ENCODE measurements around the gene AVEN.
"Not testable (repeated sequence)": the region's sequence is repeated elsewhere in the genome, so short reads cannot be mapped to it uniquely, and the experiment has no call there.

AVEN gene

DNA sequence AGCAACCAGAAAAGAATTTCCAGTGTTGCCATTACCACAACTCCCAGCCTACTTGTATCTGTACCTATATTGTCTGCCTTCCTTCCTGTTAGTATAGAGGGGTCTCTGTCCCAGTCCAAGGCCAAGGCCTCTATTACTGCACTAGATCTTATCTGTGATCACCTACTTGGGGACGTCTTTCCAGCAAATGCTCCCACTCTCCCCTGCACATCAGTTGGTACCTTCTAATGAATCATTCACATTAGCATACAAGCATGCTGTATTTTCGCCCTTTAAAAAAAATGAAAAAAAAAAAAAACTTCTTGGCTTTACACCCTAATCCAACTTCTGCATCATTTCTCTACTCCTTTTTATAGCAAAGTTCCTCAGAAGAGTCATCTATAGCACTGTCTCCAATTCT lies 4.8 kb upstream of the AVEN start:
- no peak for DNase-seq

GRCh38 chr15:34043391-34043790 lies 4.4 kb upstream of the AVEN start:
- no peak for DNase-seq

- no peak for DNase-seq
These were observed 748 bp upstream of the AVEN start for GRCh38 chr15:34039790-34040113.

DNA sequence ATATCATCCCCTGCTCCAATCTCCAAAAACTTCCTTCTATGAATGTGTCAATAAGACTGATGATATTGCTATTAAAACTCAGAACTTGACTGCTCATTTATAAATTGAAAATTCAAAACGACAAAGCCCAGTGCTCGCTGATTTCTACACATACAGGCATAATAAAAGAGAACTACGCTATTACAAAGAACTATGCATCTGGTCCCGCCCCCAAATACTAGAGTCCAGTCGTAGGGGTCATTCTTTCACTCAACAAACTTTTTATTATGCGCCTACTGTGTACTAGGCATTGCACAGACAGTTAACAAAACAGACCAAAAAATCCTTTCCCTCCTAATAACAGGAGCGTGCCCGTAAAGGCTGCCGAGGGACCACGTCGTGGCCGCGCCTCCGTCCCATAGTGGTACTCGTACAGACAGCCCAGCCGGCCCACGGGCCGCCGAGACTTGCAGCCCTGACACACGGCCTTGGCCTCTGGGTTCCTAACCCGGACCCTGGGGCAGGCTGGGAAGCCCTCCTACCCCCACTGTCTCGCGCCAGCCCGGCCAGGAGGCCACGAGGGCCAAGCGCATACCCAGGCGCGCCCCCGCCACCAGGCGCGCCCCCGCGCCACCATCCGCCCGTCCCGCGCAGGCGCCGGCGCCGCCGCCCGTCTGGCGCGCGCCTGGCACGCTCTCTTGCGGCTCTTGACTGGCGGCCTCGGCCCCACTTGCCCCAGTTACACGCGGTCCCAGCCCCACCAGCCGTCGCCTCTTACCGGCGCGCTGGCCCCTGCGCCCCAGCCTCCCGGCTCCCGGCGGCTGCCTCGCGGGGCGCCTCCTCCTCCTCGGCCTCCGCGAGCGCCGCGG lies 757 bp downstream of the AVEN start:
- peak; percentile 92 for DNase-seq

- DNase-seq = no peak
These were observed 6.8 kb downstream of the AVEN start for GRCh38 chr15:34031987-34032760.

DNA sequence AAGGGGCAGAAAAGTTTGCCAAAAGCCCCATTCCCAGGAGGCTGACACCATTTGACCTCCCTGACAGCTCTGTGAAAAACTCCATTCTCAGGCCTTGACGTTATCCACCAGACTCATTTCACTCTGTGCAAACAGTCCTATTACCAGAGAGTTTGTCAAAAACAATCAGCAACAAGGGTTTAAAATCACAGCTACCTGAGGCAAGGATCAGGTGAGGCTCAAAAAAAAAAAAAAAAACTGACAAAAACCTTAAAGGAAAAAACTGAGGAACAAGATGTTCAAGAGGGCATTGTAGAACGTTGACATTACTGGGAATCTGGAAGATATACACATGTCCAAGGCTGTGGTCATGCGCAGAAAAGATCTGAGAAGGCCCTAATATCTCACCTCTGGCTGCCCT lies 11.4 kb downstream of the AVEN start:
- no peak for DNase-seq

DNA sequence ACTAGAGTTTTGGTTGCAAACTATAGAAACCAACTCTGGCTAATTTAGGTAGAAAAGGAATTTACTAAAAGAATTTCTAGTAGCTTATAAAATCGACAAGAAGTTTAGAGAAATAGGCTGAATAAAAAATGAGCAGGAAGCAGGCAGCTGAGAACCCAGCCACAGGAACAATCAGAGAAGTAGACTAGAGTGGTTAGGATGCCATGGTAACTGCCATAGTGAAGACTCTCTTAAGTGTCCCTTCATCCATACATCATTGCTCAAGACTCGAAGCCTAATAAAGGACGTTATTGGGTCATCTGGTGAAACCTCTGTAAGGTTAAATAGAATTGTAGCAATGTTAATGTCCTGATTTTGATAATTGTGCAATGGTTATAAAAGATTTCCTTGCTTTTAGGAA lies 13.8 kb downstream of the AVEN start:
- DNase-seq = no peak

DNA sequence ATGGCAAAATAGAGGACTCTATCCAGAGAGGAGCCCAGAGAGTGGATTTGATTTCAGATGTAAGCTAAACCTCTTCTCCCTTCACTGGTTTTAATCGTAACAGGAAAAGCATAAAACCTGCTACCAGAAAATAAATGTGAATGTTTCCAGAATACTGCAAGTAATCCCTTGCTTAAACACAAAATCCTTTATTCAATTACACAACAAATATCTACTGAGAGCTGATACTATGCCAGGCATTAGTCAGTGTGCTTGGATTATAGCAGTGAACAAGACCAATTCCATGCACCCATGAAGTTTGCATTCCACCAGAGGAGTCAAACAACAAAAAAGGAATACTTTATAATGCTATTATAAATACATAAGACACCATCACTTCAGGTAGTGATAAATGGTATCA lies 15.1 kb downstream of the AVEN start:
- DNase-seq = no peak

DNA sequence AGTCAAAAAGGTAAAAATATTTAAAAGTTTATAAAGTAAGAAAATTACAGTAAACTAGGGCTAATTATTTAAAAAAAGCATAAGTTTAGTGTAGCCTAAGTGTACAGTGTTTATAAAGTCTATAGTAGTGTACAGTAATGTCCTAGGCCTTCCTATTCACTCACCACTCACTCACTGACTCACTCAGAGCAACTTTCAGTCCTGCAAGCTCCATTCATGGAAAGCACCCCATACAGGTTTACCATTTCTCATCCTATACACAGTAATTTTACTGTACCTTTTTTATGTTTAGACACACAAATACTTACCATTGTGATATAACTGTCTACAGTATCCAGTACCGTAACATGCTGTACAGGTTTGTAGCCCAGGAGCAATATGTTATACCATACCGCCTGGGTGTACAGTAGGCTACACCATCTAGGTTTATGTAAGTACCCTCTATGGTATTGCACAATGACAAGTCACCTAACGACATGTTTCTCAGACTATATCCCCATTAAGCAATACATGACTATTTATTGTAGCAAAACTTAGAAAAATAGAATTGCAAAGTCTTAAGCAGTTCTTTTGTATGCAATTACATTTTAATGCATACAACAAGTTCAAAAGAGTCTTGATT lies 19.5 kb downstream of the AVEN start:
- no peak for DNase-seq

DNA sequence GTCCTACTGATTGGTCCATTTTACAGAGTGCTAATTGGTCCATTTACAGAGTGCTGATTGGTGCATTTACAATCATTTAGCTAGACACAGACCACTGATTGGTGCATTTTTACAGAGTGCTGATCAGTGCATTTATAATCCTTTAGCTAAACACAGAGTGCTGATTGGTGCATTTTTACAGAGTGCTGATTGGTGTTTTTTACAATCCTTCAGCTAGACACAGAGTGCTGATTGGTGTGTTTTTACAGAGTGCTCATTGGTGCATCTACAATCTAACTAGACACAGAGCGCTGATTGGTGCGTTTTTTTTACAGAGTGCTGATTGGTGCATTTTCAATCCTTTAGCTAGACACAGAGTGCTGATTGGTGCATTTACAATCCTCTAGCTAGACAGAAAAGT lies 20.3 kb downstream of the AVEN start:
- DNase-seq = not testable (repeated sequence)

GRCh38 chr15:34018021-34018645 lies 20.9 kb downstream of the AVEN start:
- no peak for DNase-seq

GRCh38 chr15:34014556-34014955 lies 24.4 kb downstream of the AVEN start:
- DNase-seq = no peak

GRCh38 chr15:34013746-34014145 lies 25.3 kb downstream of the AVEN start:
- no peak for DNase-seq

DNA sequence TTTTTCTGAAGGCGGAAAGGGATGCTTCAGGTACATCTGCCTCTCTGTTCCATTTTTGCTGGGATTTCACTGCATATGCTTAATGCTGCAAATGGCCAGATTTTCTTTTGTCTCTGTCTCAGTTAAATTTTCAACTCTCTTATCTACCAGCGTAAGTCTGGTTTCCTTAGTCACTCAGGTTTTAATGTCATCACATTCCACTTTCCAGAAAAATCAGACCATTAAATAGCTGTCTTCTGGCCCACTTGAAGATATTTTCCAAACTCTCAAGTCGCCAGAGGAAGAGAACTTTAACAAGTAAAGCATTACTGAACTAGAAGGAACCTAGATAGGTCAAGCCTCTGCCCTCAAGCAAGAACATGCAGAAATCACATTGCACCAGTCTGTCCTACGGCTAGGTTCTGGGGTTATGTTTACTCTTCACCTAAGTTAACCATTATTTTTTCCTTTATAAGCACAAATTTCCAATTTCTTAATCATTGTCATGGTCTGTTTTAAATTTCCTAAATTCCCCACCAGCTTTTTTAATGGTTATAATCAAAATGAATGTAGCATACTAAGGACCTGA lies 26.5 kb downstream of the AVEN start:
- DNase-seq = no peak

DNA sequence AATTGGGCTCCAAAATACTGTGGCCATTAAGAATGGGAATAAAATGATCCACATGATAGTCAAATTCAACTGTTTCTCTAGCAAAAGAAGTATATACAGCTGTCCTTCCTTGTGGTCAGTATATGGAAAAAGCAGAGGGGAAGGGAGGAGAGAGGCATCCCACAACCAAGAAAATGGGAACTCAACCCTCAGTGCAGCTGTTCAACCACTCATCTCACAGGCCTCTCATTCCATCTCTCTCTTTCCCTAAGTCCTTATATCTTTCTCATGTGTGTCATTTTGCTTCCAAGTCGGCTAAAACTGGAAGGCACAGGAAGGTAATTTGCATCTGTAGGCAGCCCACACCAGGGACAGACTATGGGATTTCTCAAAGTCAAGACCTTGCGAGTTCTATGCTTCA lies 27.5 kb downstream of the AVEN start:
- no peak for DNase-seq

GRCh38 chr15:34010921-34011320 lies 28.1 kb downstream of the AVEN start:
- DNase-seq = no peak

- DNase-seq = no peak
These were observed 29.3 kb downstream of the AVEN start for GRCh38 chr15:34009656-34010055.

DNA sequence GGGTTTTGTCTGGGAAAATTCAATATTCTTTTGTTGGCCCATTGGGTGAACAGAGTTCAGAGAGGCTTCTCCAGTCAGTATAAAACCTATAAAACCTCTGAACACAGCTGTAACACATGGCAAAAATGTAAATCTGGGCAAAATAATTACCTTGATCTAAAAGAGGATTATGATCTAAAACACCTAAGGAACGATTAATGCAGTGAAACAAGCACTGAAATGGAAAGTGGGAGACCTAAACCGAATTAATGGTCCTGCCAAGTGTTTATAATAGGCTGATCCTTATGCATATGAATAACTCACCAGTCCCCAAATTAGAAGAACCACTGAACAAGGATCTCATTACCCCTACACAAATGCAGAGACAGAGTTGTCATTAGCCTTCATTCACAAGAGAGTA lies 32.6 kb downstream of the AVEN start:
- DNase-seq = no peak

- no peak for DNase-seq
These were observed 37.5 kb downstream of the AVEN start for GRCh38 chr15:34001536-34001935.

GRCh38 chr15:33995666-33996065 lies 43.3 kb downstream of the AVEN start:
- not testable (repeated sequence) for DNase-seq

DNA sequence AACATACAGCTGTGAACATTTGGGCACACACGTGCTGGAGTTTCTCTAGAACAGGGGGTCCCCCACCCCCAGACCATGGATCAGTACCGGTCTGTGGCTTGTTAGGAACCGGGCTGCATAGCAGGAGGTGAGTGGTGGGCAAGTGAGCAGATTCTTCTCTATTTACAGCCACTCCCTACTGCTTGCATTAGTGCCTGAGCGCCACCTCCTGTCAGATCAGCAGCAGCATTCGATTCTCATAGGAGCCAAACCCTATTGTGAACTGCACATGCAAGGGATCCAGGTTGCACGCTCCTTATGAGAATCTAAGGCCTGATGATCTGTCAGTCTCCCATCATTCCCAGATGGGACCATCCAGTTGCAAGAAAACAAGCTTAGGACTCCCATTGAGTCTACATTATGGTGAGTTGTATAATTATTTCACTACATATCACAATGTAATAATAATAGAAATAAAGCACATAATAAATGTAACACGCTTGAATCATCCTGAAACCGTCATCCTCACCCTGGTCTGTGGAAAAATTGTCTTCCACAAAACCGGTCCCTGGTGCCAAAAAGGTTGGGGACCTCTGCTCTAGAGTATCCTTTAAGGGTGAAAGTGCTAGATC lies 44.9 kb downstream of the AVEN start:
- DNase-seq = no peak

GRCh38 chr15:33988384-33988783 lies 50.6 kb downstream of the AVEN start:
- no peak for DNase-seq

Measured in right kidney (tissue), 1 donor.